PC-3 (cell line): Measurements from ENCODE around the gene CEP131.

Experiments used
- CTCF ChIP-seq: fragments of 300-600 bp; sonication (generic); conservative IDR thresholded peaks from 2 replicates; pipeline ENCODE4 v1.5.1; 2017; ENCODE audit warnings: antibody characterized with exemption, low read depth, mild to moderate bottlenecking, low read length
- EZH2 ChIP-seq: fragments of 300-600 bp; sonication (generic); IDR thresholded peaks from one replicate; pipeline ENCODE4 v1.6.1; 2017; ENCODE audit warnings: antibody characterized with exemption, mild to moderate bottlenecking, low read length; ENCODE audit not compliant: unreplicated experiment
- EZH2phosphoT487 ChIP-seq: fragments of 300-600 bp; sonication (generic); IDR thresholded peaks from 2 replicates; pipeline ENCODE4 v1.6.1; 2018; ENCODE audit warnings: mild to moderate bottlenecking, antibody characterized with exemption, low read length, borderline replicate concordance

- TF ChIP-seq EZH2phosphoT487, result no peak
- no peak for TF ChIP-seq CTCF
- no peak for TF ChIP-seq EZH2
Observed at GRCh38 chr17:81246679-81247338, 24.0 kb upstream of the CEP131 start.
